ENCODE data around the gene UBR3.

Gene UBR3

GRCh38 chr2:169828141-169828811 is 1.0 kb downstream of the UBR3 start (continued):
- TF ChIP-seq ZSCAN4 (tag by site-specific recombination; IDR thresholded peaks at IDR 0.05) (no peak), ZSCAN30 (tag by site-specific recombination; IDR thresholded peaks at IDR 0.05) (no peak), ZNF16 (tag by site-specific recombination; IDR thresholded peaks at IDR 0.05; ENCODE audit: low read depth) (no peak), ZFP3 (tag by site-specific recombination; IDR thresholded peaks at IDR 0.05; ENCODE audit: low read depth) (no peak), ZNF76 (tag by site-specific recombination; IDR thresholded peaks at IDR 0.05; ENCODE audit: borderline replicate concordance, low read depth) (no peak), KLF7 (tag by site-specific recombination; IDR thresholded peaks at IDR 0.05; ENCODE audit: borderline replicate concordance) (no peak), ZNF571 (tag by site-specific recombination; IDR thresholded peaks at IDR 0.05) (no peak), ZNF423 (tag by site-specific recombination; IDR thresholded peaks at IDR 0.05) (no peak), MYNN (tag by site-specific recombination; IDR thresholded peaks at IDR 0.05; ENCODE audit: borderline replicate concordance) (no peak), ZNF776 (tag by site-specific recombination; IDR thresholded peaks at IDR 0.05; ENCODE audit: borderline replicate concordance) (no peak), ZNF155 (tag by site-specific recombination; IDR thresholded peaks at IDR 0.05) (no peak), ZNF785 (tag by site-specific recombination; IDR thresholded peaks at IDR 0.05) (no peak), ZNF585B (tag by site-specific recombination; IDR thresholded peaks at IDR 0.05) (no peak), FEZF1 (tag by site-specific recombination; IDR thresholded peaks at IDR 0.05) (no peak), ZNF2 (tag by site-specific recombination; IDR thresholded peaks at IDR 0.05) (no peak), HOXD13 (CRISPR knock-in tag; IDR thresholded peaks at IDR 0.05; ENCODE audit: borderline replicate concordance) (no peak), HOXC10 (CRISPR knock-in tag; IDR thresholded peaks at IDR 0.05) (no peak), ZNF704 (tag by site-specific recombination; IDR thresholded peaks at IDR 0.05) (no peak), ZNF354C (tag by site-specific recombination; IDR thresholded peaks at IDR 0.05; ENCODE audit: borderline replicate concordance, low read depth) (no peak), PRDM1 (tag by site-specific recombination; IDR thresholded peaks at IDR 0.05) (no peak; the same call in 1 of the 2 replicates), PRDM2 (tag by site-specific recombination; IDR thresholded peaks at IDR 0.05; ENCODE audit: borderline replicate concordance) (no peak), ZNF324 (tag by site-specific recombination; IDR thresholded peaks at IDR 0.05) (no peak), ZFP69B (tag by site-specific recombination; IDR thresholded peaks at IDR 0.05) (no peak)
- TF ChIP-seq, protein P1, sequence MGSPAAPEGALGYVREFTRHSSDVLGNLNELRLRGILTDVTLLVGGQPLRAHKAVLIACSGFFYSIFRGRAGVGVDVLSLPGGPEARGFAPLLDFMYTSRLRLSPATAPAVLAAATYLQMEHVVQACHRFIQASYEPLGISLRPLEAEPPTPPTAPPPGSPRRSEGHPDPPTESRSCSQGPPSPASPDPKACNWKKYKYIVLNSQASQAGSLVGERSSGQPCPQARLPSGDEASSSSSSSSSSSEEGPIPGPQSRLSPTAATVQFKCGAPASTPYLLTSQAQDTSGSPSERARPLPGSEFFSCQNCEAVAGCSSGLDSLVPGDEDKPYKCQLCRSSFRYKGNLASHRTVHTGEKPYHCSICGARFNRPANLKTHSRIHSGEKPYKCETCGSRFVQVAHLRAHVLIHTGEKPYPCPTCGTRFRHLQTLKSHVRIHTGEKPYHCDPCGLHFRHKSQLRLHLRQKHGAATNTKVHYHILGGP (tag by site-specific recombination; IDR thresholded peaks at IDR 0.05): no peak
- TF ChIP-seq, protein P2, sequence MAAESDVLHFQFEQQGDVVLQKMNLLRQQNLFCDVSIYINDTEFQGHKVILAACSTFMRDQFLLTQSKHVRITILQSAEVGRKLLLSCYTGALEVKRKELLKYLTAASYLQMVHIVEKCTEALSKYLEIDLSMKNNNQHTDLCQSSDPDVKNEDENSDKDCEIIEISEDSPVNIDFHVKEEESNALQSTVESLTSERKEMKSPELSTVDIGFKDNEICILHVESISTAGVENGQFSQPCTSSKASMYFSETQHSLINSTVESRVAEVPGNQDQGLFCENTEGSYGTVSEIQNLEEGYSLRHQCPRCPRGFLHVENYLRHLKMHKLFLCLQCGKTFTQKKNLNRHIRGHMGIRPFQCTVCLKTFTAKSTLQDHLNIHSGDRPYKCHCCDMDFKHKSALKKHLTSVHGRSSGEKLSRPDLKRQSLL (tag by site-specific recombination; IDR thresholded peaks at IDR 0.05): no peak
- TF ChIP-seq, protein P3, sequence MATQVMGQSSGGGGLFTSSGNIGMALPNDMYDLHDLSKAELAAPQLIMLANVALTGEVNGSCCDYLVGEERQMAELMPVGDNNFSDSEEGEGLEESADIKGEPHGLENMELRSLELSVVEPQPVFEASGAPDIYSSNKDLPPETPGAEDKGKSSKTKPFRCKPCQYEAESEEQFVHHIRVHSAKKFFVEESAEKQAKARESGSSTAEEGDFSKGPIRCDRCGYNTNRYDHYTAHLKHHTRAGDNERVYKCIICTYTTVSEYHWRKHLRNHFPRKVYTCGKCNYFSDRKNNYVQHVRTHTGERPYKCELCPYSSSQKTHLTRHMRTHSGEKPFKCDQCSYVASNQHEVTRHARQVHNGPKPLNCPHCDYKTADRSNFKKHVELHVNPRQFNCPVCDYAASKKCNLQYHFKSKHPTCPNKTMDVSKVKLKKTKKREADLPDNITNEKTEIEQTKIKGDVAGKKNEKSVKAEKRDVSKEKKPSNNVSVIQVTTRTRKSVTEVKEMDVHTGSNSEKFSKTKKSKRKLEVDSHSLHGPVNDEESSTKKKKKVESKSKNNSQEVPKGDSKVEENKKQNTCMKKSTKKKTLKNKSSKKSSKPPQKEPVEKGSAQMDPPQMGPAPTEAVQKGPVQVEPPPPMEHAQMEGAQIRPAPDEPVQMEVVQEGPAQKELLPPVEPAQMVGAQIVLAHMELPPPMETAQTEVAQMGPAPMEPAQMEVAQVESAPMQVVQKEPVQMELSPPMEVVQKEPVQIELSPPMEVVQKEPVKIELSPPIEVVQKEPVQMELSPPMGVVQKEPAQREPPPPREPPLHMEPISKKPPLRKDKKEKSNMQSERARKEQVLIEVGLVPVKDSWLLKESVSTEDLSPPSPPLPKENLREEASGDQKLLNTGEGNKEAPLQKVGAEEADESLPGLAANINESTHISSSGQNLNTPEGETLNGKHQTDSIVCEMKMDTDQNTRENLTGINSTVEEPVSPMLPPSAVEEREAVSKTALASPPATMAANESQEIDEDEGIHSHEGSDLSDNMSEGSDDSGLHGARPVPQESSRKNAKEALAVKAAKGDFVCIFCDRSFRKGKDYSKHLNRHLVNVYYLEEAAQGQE (tag by site-specific recombination; IDR thresholded peaks at IDR 0.05): no peak
